HepG2 (cell line): ENCODE measurements around the gene DDOST.

Experiments used
- CTCF ChIP-seq: sonication (generic); formaldehyde crosslinking; IDR thresholded peaks from 2 replicates; pipeline ENCODE4 v1.5.0; 2020; ENCODE audit warnings: mild to moderate bottlenecking, missing genetic modification reagents, moderate library complexity
- NFATC3 ChIP-seq: sonication (generic); formaldehyde crosslinking; IDR thresholded peaks from 2 replicates; pipeline ENCODE4 v1.5.1; 2020; ENCODE audit warnings: mild to moderate bottlenecking, missing genetic modification reagents
- NR2F2 ChIP-seq: IDR thresholded peaks from 2 replicates; pipeline ENCODE4 v1.6.1; 2012; ENCODE audit warnings: low read depth, inconsistent platforms, borderline replicate concordance
- POLR2AphosphoS2 ChIP-seq: IDR thresholded peaks from 2 replicates; pipeline ENCODE4 v1.6.1; 2011; ENCODE audit warnings: low read depth, low read length, improper control_type of control experiment
- POLR2AphosphoS5 ChIP-seq: IDR thresholded peaks from 2 replicates; pipeline ENCODE4 v1.6.1; 2012; ENCODE audit warnings: low read depth, low read length
- SP1 ChIP-seq, 2 experiments: fragments of 450-650 bp in 1 of 2; sonication (generic) in 1 of 2; formaldehyde crosslinking in 1 of 2; IDR thresholded peaks; 2 replicates each; pipeline versions ENCODE4 v1.4.0 to v1.6.1; 2016 to 2020; ENCODE audit warnings: missing genetic modification reagents in 1 of 2
- TEAD3 ChIP-seq: optimal IDR thresholded peaks from 2 replicates; pipeline ENCODE3; 2016; ENCODE audit warnings: borderline replicate concordance
- ZFX ChIP-seq: sonication (generic); formaldehyde crosslinking; IDR thresholded peaks from 2 replicates; pipeline ENCODE4 v1.4.0; 2020; ENCODE audit warnings: mild to moderate bottlenecking, low read depth, missing genetic modification reagents, moderate library complexity

DNA sequence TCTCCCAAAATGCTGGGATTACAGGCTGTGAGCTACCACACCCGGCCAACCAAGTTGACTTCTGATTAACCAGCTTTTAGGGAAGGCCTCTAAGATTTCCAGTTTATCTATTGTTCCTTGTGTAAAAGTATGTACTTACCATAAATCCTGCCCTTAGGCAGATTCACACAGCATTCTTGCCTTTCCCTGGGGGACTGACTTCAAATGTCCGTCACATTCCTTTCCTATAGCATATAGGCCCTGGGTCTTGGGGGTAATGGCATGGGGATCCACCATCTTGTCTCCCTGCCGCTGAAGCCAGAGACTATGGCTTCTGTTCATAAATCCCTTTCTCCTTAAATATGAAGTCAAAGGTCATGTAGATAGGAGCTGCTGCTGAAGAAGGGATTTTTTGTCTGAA is 28.8 kb downstream of the DDOST start:
- no peak for TF ChIP-seq NR2F2
- no peak for TF ChIP-seq SP1 (IDR thresholded peaks at IDR 0.05)
- no peak for TF ChIP-seq SP1 (CRISPR knock-in tag; IDR thresholded peaks at IDR 0.05)
- TF ChIP-seq POLR2AphosphoS5 = no peak
- TF ChIP-seq ZFX (CRISPR knock-in tag) = no peak
- no peak for TF ChIP-seq NFATC3 (CRISPR knock-in tag)
- no peak for TF ChIP-seq POLR2AphosphoS2
- TF ChIP-seq TEAD3 = no peak
- TF ChIP-seq CTCF = no peak
